ENCODE data around the gene ABTB2. TPM values are rescaled to one million over a fixed set of nuclear protein-coding genes. Genes with fewer than 3 reads are reported as not detected.
"Not testable (repeated sequence)": the region's sequence is repeated elsewhere in the genome, so short reads cannot be mapped to it uniquely, and the experiment has no call there.

The ABTB2 gene
- total and polyA plus RNA-seq, 2 experiments from 2014 or later = 12.4 to 14.3 TPM

- H2AFZ ChIP-seq = no peak overlapping the region
- 65% methylated on average over 5 of the region's 5 CpGs for WGBS (ENCODE audit: low lambda C conversion rate, missing lambda C conversion rate)
- TF ChIP-seq CTCF (IDR thresholded peaks at IDR 0.05; ENCODE audit: poor library complexity) = no peak
- TF ChIP-seq EZH2 (IDR thresholded peaks at IDR 0.05; ENCODE audit: borderline replicate concordance) = no peak
- TF ChIP-seq EZH2phosphoT487 (IDR thresholded peaks at IDR 0.05; ENCODE audit: low read depth, severe bottlenecking, unreplicated experiment) = no peak
- no peaks in the 10 kb centered on the region for H3K27me3 ChIP-seq
- H3K79me2 ChIP-seq = no peaks in the 10 kb centered on the region
- H3K9me2 ChIP-seq (replicated peaks; ENCODE audit: insufficient read depth) = no peaks in the 10 kb centered on the region
- no peak overlapping the region for H3K27ac ChIP-seq
- H3K4me1 ChIP-seq (ENCODE audit: insufficient read depth) = peaks cover 37% of the 10 kb centered on the region
- no peak for DNase-seq (ENCODE audit: low spot score)
- no peak overlapping the region for H3K4me3 ChIP-seq
- no peaks in the 10 kb centered on the region for H3K36me3 ChIP-seq (replicated peaks; ENCODE audit: insufficient read depth, low read depth)
- no peaks in the 10 kb centered on the region for H4K20me1 ChIP-seq (ENCODE audit: insufficient read depth, poor library complexity, severe bottlenecking)
- H3K9me3 ChIP-seq (ENCODE audit: low read depth) = no peaks in the 10 kb centered on the region
- H3K4me2 ChIP-seq = no peak overlapping the region
Observed at GRCh38 chr11:34181251-34181650, 176.6 kb downstream of the ABTB2 start.

GRCh38 chr11:34180814-34181165 is 177.0 kb downstream of the ABTB2 start:
- H2AFZ ChIP-seq; H3K9me2 ChIP-seq (replicated peaks; ENCODE audit: insufficient read depth); H3K4me2 ChIP-seq; H3K79me2 ChIP-seq; H3K9me3 ChIP-seq (ENCODE audit: low read depth); H3K4me3 ChIP-seq; H3K27ac ChIP-seq; H3K36me3 ChIP-seq (replicated peaks; ENCODE audit: insufficient read depth, low read depth); H4K20me1 ChIP-seq (ENCODE audit: insufficient read depth, poor library complexity, severe bottlenecking); H3K27me3 ChIP-seq; DNase-seq (ENCODE audit: low spot score): not testable (repeated sequence)
- WGBS (ENCODE audit: low lambda C conversion rate, missing lambda C conversion rate) = 94% methylated on average over 5 of the region's 5 CpGs
- peaks cover 32% of the 10 kb centered on the region for H3K4me1 ChIP-seq (ENCODE audit: insufficient read depth)

- no peak for TF ChIP-seq CTCF (IDR thresholded peaks at IDR 0.05; ENCODE audit: poor library complexity)
- TF ChIP-seq EZH2 (IDR thresholded peaks at IDR 0.05; ENCODE audit: borderline replicate concordance) = no peak
- TF ChIP-seq EZH2phosphoT487 (IDR thresholded peaks at IDR 0.05; ENCODE audit: low read depth, severe bottlenecking, unreplicated experiment) = no peak
- Histone ChIP-seq H3K36me3 (replicated peaks; ENCODE audit: insufficient read depth, low read depth) (no peaks in the 10 kb centered on the region), H3K9me2 (replicated peaks; ENCODE audit: insufficient read depth) (no peaks in the 10 kb centered on the region), H3K4me2 (no peak overlapping the region), H3K9me3 (ENCODE audit: low read depth) (no peaks in the 10 kb centered on the region), H2AFZ (no peak overlapping the region), H3K27ac (peak overlapping the region; percentile 11), H3K4me1 (ENCODE audit: insufficient read depth) (peaks cover 30% of the 10 kb centered on the region), H3K4me3 (no peak overlapping the region), H4K20me1 (ENCODE audit: insufficient read depth, poor library complexity, severe bottlenecking) (no peaks in the 10 kb centered on the region), H3K79me2 (no peaks in the 10 kb centered on the region), H3K27me3 (no peaks in the 10 kb centered on the region)
- no peak for DNase-seq (ENCODE audit: low spot score)
- WGBS (ENCODE audit: low lambda C conversion rate, missing lambda C conversion rate) = 70% methylated on average over 6 of the region's 6 CpGs
Observed at GRCh38 chr11:34180040-34180813, 177.6 kb downstream of the ABTB2 start.

GRCh38 chr11:34179026-34179675 is 178.7 kb downstream of the ABTB2 start:
- Histone ChIP-seq H3K4me2 (no peak overlapping the region), H3K4me3 (no peak overlapping the region), H3K36me3 (replicated peaks; ENCODE audit: insufficient read depth, low read depth) (no peaks in the 10 kb centered on the region), H4K20me1 (ENCODE audit: insufficient read depth, poor library complexity, severe bottlenecking) (no peaks in the 10 kb centered on the region), H2AFZ (no peak overlapping the region), H3K9me3 (ENCODE audit: low read depth) (no peaks in the 10 kb centered on the region), H3K79me2 (no peaks in the 10 kb centered on the region), H3K4me1 (ENCODE audit: insufficient read depth) (peaks cover 36% of the 10 kb centered on the region), H3K9me2 (replicated peaks; ENCODE audit: insufficient read depth) (no peaks in the 10 kb centered on the region), H3K27ac (no peak overlapping the region), H3K27me3 (no peaks in the 10 kb centered on the region)
- TF ChIP-seq EZH2 (IDR thresholded peaks at IDR 0.05; ENCODE audit: borderline replicate concordance) = no peak
- no peak for TF ChIP-seq CTCF (IDR thresholded peaks at IDR 0.05; ENCODE audit: poor library complexity)
- no peak for TF ChIP-seq EZH2phosphoT487 (IDR thresholded peaks at IDR 0.05; ENCODE audit: low read depth, severe bottlenecking, unreplicated experiment)
- WGBS (ENCODE audit: low lambda C conversion rate, missing lambda C conversion rate) = 91% methylated on average over 9 of the region's 9 CpGs
- no peak for DNase-seq (ENCODE audit: low spot score)
